Endothelial cell (in vitro differentiated cells): ENCODE results near the gene MCTP1. TPM values are rescaled to one million over a fixed set of nuclear protein-coding genes. Genes with fewer than 3 reads are reported as not detected.

ENCODE experiments used
- DNase-seq: peaks from one replicate; pipeline ENCODE4 v3.0.0; 2021; ENCODE audit warnings: low spot score
- H3K27ac Mint-ChIP-seq: one replicate; pipeline ENCODE4 v1.8.0; 2021; ENCODE audit warnings: mixed read lengths, inconsistent platforms; ENCODE audit not compliant: unreplicated experiment
- H3K27me3 Mint-ChIP-seq: one replicate; pipeline ENCODE4 v1.8.0; 2021; ENCODE audit warnings: mild to moderate bottlenecking, moderate library complexity, mixed read lengths, inconsistent platforms; ENCODE audit not compliant: unreplicated experiment
- H3K36me3 Mint-ChIP-seq: one replicate; pipeline ENCODE4 v1.8.0; 2021; ENCODE audit warnings: mild to moderate bottlenecking, low read depth, mixed read lengths, inconsistent platforms; ENCODE audit not compliant: unreplicated experiment
- H3K4me1 Mint-ChIP-seq: one replicate; pipeline ENCODE4 v1.8.0; 2021; ENCODE audit warnings: mild to moderate bottlenecking, mixed read lengths, inconsistent platforms; ENCODE audit not compliant: unreplicated experiment
- H3K4me3 Mint-ChIP-seq: one replicate; pipeline ENCODE4 v1.8.0; 2021; ENCODE audit warnings: mild to moderate bottlenecking, mixed read lengths, inconsistent platforms; ENCODE audit not compliant: unreplicated experiment
- H3K9me3 Mint-ChIP-seq: one replicate; pipeline ENCODE4 v1.8.0; 2021; ENCODE audit warnings: mixed read lengths, inconsistent platforms; ENCODE audit not compliant: unreplicated experiment
- total RNA-seq: library from RNA; stranded (reverse); fragmentation: NEBNext Ultra II Directional; extraction: Animal tissue kit (Norgen Biotek cat#: 25700); gene quantifications from one replicate; pipeline ENCODE4 v1.2.1, GENCODE V29; 2021; ENCODE audit not compliant: unreplicated experiment
- TF ChIP-seq, protein P1 (sequence below): fragments of 200-600 bp; sonication (generic); IDR thresholded peaks from one replicate; pipeline ENCODE4 v1.5.0; 2021; ENCODE audit warnings: antibody characterized with exemption; ENCODE audit not compliant: unreplicated experiment

The MCTP1 gene
- total RNA-seq, 1 donor from 2014 or later = 2.2 TPM

DNA sequence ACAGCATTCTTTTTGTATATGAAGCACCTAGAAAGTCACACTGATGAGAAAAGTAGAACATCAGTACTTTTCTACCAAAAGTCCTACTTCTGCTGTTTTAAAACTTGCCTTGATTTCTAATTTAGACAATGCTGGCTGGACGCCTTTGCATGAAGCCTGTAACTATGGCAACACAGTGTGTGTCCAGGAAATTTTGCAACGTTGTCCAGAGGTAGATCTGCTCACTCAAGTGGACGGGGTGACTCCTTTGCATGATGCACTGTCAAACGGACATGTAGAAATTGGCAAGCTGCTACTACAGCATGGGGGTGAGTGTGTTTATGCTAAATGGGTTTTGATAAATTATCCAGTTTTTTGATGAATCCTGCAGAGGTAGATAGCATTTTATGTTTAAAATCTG is 592.9 kb downstream of the MCTP1 start:
- peak; percentile 15 for DNase-seq

DNA sequence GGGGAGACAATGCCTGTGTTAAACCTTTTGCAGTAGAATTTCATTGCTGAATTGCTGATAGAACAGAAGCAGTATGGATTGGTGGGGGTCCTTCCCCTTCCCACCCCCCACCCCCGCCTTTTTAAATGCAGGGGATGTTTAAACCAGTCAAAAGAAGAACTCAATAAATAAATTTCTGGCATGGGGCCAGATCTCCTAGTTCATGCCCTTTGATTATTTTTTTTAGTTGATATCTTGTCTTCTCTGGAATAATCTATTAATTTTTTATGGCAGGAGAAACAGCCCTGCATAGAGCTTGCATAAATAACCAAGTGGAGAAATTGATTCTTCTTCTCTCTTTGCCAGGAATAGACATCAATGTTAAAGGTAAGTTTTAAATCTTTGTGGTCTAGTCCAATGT is 593.6 kb downstream of the MCTP1 start:
- Mint-ChIP-seq H3K4me3 (no peak overlapping the region), H3K27ac (no peak overlapping the region), H3K4me1 (no peaks in the 10 kb centered on the region), H3K36me3 (no peaks in the 10 kb centered on the region), H3K9me3 (no peaks in the 10 kb centered on the region), H3K27me3 (no peaks in the 10 kb centered on the region)
- TF ChIP-seq, protein P1, sequence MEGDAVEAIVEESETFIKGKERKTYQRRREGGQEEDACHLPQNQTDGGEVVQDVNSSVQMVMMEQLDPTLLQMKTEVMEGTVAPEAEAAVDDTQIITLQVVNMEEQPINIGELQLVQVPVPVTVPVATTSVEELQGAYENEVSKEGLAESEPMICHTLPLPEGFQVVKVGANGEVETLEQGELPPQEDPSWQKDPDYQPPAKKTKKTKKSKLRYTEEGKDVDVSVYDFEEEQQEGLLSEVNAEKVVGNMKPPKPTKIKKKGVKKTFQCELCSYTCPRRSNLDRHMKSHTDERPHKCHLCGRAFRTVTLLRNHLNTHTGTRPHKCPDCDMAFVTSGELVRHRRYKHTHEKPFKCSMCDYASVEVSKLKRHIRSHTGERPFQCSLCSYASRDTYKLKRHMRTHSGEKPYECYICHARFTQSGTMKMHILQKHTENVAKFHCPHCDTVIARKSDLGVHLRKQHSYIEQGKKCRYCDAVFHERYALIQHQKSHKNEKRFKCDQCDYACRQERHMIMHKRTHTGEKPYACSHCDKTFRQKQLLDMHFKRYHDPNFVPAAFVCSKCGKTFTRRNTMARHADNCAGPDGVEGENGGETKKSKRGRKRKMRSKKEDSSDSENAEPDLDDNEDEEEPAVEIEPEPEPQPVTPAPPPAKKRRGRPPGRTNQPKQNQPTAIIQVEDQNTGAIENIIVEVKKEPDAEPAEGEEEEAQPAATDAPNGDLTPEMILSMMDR = no peak
- DNase-seq = no peak

More for the DNA sequence above, 592.9 kb downstream of the MCTP1 start:
- no peaks in the 10 kb centered on the region for H3K4me1 Mint-ChIP-seq
- H3K27ac Mint-ChIP-seq = peak overlapping the region; percentile 73
- H3K4me3 Mint-ChIP-seq = no peak overlapping the region
- no peaks in the 10 kb centered on the region for H3K27me3 Mint-ChIP-seq
- TF ChIP-seq, protein P1 = no peak
- no peaks in the 10 kb centered on the region for H3K36me3 Mint-ChIP-seq
- no peaks in the 10 kb centered on the region for H3K9me3 Mint-ChIP-seq

DNA sequence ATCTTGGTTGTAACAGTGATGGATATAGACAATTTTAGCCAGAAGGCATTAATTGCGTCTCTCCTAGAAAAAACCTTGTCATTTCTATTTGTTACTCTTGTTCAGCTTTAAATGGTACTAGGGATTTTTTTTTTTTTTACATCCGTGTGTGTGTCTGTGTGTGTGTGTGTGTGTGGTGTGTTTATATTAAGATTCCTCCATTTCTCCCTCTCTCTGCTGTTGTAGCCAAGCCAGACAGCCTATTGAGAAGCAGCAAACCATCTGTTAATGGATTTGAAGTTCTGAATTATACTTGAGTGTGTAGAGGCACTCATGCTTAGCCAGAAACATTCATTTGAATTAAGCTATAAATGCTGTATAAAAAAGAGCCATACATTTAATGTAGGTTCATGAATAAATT is 594.1 kb downstream of the MCTP1 start:
- Mint-ChIP-seq H3K9me3 (no peaks in the 10 kb centered on the region), H3K4me3 (no peak overlapping the region), H3K27me3 (no peaks in the 10 kb centered on the region), H3K27ac (no peak overlapping the region), H3K36me3 (no peaks in the 10 kb centered on the region), H3K4me1 (no peaks in the 10 kb centered on the region)
- TF ChIP-seq, protein P1 = no peak
- DNase-seq = no peak

DNA sequence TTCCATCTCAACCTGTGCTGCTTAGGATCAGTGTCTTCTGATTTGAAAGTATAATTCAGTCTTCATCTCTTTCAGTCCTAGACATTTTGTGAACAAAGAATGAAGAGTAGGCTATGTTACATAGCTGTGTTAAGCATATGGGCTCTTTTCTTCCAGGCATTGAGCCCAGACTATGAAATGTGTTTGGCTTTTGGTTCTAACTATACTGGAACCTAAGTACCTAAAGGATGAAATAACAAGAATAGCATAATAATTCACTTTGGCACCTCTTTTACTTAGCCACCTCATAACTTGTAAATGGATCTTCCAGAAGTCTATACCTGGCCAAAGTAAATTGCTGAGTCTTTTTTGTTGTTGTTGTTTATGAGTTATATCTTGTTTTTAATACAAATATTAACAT is 595.0 kb downstream of the MCTP1 start:
- Mint-ChIP-seq H3K9me3 (no peaks in the 10 kb centered on the region), H3K27ac (no peak overlapping the region), H3K4me1 (no peaks in the 10 kb centered on the region)

DNA sequence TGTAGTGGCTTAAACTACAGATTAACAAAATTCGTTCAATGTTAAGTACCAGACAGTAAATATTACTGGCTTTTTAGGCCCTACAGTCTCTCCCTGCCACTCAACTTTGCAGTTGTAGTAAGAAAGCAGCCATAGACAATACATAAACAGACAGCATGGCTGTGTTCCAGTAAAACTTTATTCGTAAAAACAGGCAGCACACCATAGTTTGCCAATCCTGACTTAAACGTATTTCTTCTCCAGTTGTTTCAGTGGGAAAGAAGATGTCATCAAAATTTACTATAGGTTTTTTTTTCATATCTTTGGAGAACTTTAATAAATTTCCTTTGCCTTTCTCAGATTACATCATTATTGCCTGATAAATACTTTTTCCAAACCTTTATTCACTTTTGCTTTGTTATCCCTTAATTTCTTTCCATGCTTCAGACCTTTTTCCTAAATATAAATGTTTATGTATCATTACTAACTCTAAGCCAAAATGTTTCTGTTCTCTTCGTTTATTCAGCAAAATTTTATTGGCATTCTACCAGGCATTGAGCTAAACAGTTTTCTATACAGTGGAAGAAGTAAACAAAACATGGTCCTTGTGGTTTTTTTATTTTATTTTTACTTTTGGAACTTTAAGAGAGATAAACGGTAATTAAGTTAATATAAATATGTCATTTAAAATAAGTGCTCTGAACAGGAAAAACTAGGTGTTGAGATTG is 601.9 kb downstream of the MCTP1 start:
- Mint-ChIP-seq H3K9me3 (no peaks in the 10 kb centered on the region), H3K4me3 (no peak overlapping the region)

More for the DNA sequence above, 595.0 kb downstream of the MCTP1 start:
- Mint-ChIP-seq H3K4me3 (no peak overlapping the region), H3K27me3 (no peaks in the 10 kb centered on the region), H3K36me3 (no peaks in the 10 kb centered on the region)
- TF ChIP-seq, protein P1 = no peak
- no peak for DNase-seq

More for the DNA sequence above, 601.9 kb downstream of the MCTP1 start:
- Mint-ChIP-seq H3K4me1 (no peaks in the 10 kb centered on the region), H3K36me3 (no peaks in the 10 kb centered on the region), H3K27ac (no peak overlapping the region), H3K27me3 (no peaks in the 10 kb centered on the region)
- TF ChIP-seq, protein P1 = no peak
- DNase-seq = no peak
